Activated naive CD8-positive, alpha-beta T cell (primary cell): ENCODE results near the gene GPSM1.

Experiments
- H3K27ac Mint-ChIP-seq: one replicate; pipeline ENCODE4 v1.8.0; 2021; ENCODE audit warnings: mixed read lengths
- H3K27me3 Mint-ChIP-seq: one replicate; pipeline ENCODE4 v1.8.0; 2021; ENCODE audit warnings: mixed read lengths
- H3K36me3 Mint-ChIP-seq: one replicate; pipeline ENCODE4 v1.8.0; 2021; ENCODE audit warnings: mixed read lengths
- H3K4me1 Mint-ChIP-seq: one replicate; pipeline ENCODE4 v1.8.0; 2021; ENCODE audit warnings: low read depth, mixed read lengths
- H3K4me3 Mint-ChIP-seq: one replicate; pipeline ENCODE4 v1.8.0; 2021; ENCODE audit warnings: mild to moderate bottlenecking, mixed read lengths
- H3K9me3 Mint-ChIP-seq: one replicate; pipeline ENCODE4 v1.8.0; 2021; ENCODE audit warnings: low read depth, mixed read lengths

The GPSM1 gene

GRCh38 chr9:136297016-136297691 lies 30.2 kb upstream of the GPSM1 start:
- H3K9me3 Mint-ChIP-seq = no peaks in the 10 kb centered on the region
- no peaks in the 10 kb centered on the region for H3K4me1 Mint-ChIP-seq
- no peak overlapping the region for H3K27ac Mint-ChIP-seq
- no peaks in the 10 kb centered on the region for H3K36me3 Mint-ChIP-seq
- H3K4me3 Mint-ChIP-seq = no peak overlapping the region
- H3K27me3 Mint-ChIP-seq = no peaks in the 10 kb centered on the region

GRCh38 chr9:136297766-136298735 lies 29.3 kb upstream of the GPSM1 start:
- H3K27ac Mint-ChIP-seq = no peak overlapping the region
- H3K4me3 Mint-ChIP-seq = no peak overlapping the region
- H3K4me1 Mint-ChIP-seq = no peaks in the 10 kb centered on the region
- no peaks in the 10 kb centered on the region for H3K9me3 Mint-ChIP-seq
- H3K36me3 Mint-ChIP-seq = no peaks in the 10 kb centered on the region
- H3K27me3 Mint-ChIP-seq = no peaks in the 10 kb centered on the region

- Mint-ChIP-seq H3K27ac (no peak overlapping the region), H3K9me3 (no peaks in the 10 kb centered on the region), H3K27me3 (no peaks in the 10 kb centered on the region), H3K4me1 (no peaks in the 10 kb centered on the region), H3K36me3 (no peaks in the 10 kb centered on the region), H3K4me3 (no peak overlapping the region)
Observed at GRCh38 chr9:136299116-136299515, 28.2 kb upstream of the GPSM1 start.

GRCh38 chr9:136299541-136299940 lies 27.8 kb upstream of the GPSM1 start:
- Mint-ChIP-seq H3K27me3 (no peaks in the 10 kb centered on the region), H3K4me1 (no peaks in the 10 kb centered on the region), H3K4me3 (no peak overlapping the region), H3K27ac (no peak overlapping the region), H3K9me3 (no peaks in the 10 kb centered on the region), H3K36me3 (no peaks in the 10 kb centered on the region)

- H3K27me3 Mint-ChIP-seq = no peaks in the 10 kb centered on the region
- no peak overlapping the region for H3K27ac Mint-ChIP-seq
- no peaks in the 10 kb centered on the region for H3K36me3 Mint-ChIP-seq
- H3K4me3 Mint-ChIP-seq = no peak overlapping the region
- H3K4me1 Mint-ChIP-seq = no peaks in the 10 kb centered on the region
- no peaks in the 10 kb centered on the region for H3K9me3 Mint-ChIP-seq
Observed at GRCh38 chr9:136300016-136300545, 27.3 kb upstream of the GPSM1 start.

GRCh38 chr9:136300866-136301265 lies 26.5 kb upstream of the GPSM1 start:
- Mint-ChIP-seq H3K27ac (no peak overlapping the region), H3K36me3 (no peaks in the 10 kb centered on the region), H3K27me3 (no peaks in the 10 kb centered on the region), H3K4me1 (peaks cover 2% of the 10 kb centered on the region), H3K4me3 (no peak overlapping the region), H3K9me3 (no peaks in the 10 kb centered on the region)

GRCh38 chr9:136302527-136302926 lies 24.8 kb upstream of the GPSM1 start:
- H3K4me3 Mint-ChIP-seq = no peak overlapping the region
- peaks cover 2% of the 10 kb centered on the region for H3K27me3 Mint-ChIP-seq
- no peaks in the 10 kb centered on the region for H3K36me3 Mint-ChIP-seq
- no peaks in the 10 kb centered on the region for H3K9me3 Mint-ChIP-seq
- no peak overlapping the region for H3K27ac Mint-ChIP-seq
- peaks cover 7% of the 10 kb centered on the region for H3K4me1 Mint-ChIP-seq

- Mint-ChIP-seq H3K9me3 (no peaks in the 10 kb centered on the region), H3K4me3 (no peak overlapping the region), H3K27me3 (peaks cover 2% of the 10 kb centered on the region), H3K4me1 (peaks cover 7% of the 10 kb centered on the region), H3K36me3 (no peaks in the 10 kb centered on the region), H3K27ac (no peak overlapping the region)
Observed at GRCh38 chr9:136303066-136303824, 24.1 kb upstream of the GPSM1 start.

- Mint-ChIP-seq H3K27ac (no peak within 1 kb of the TSS), H3K9me3 (no peaks in the 10 kb centered on the region), H3K4me1 (peaks cover 7% of the 10 kb centered on the region), H3K36me3 (no peaks in the 10 kb centered on the region), H3K4me3 (no peak within 1 kb of the TSS), H3K27me3 (peaks cover 2% of the 10 kb centered on the region)
Observed at GRCh38 chr9:136303825-136304416, 23.4 kb upstream of the GPSM1 start, which contains the start of gene CCDC187. TSS of gene CCDC187 (minus strand) at chr9:136304094. CDS start at chr9:136303830, 264 bp downstream.

- Mint-ChIP-seq H3K9me3 (no peaks in the 10 kb centered on the region), H3K4me3 (no peak overlapping the region), H3K27me3 (peaks cover 2% of the 10 kb centered on the region), H3K36me3 (no peaks in the 10 kb centered on the region), H3K4me1 (peaks cover 7% of the 10 kb centered on the region), H3K27ac (no peak overlapping the region)
Observed at GRCh38 chr9:136304456-136304855, 22.9 kb upstream of the GPSM1 start.

- H3K9me3 Mint-ChIP-seq = no peaks in the 10 kb centered on the region
- no peaks in the 10 kb centered on the region for H3K36me3 Mint-ChIP-seq
- H3K4me1 Mint-ChIP-seq = peaks cover 7% of the 10 kb centered on the region
- H3K4me3 Mint-ChIP-seq = no peak overlapping the region
- H3K27ac Mint-ChIP-seq = no peak overlapping the region
- H3K27me3 Mint-ChIP-seq = peaks cover 2% of the 10 kb centered on the region
Observed at GRCh38 chr9:136304981-136305380, 22.4 kb upstream of the GPSM1 start.

- Mint-ChIP-seq H3K36me3 (no peaks in the 10 kb centered on the region), H3K27me3 (peaks cover 2% of the 10 kb centered on the region), H3K4me3 (no peak overlapping the region), H3K4me1 (peaks cover 7% of the 10 kb centered on the region), H3K27ac (no peak overlapping the region), H3K9me3 (no peaks in the 10 kb centered on the region)
Observed at GRCh38 chr9:136305804-136306203, 21.5 kb upstream of the GPSM1 start.

GRCh38 chr9:136306211-136307208 lies 20.8 kb upstream of the GPSM1 start:
- Mint-ChIP-seq H3K27ac (no peak overlapping the region), H3K4me3 (peak overlapping the region; percentile 58), H3K36me3 (no peaks in the 10 kb centered on the region), H3K4me1 (peaks cover 7% of the 10 kb centered on the region), H3K9me3 (no peaks in the 10 kb centered on the region), H3K27me3 (peaks cover 2% of the 10 kb centered on the region)
